Dermis microvascular lymphatic vessel endothelial cell (primary cell): ENCODE results near the gene KPTN. TPM values are rescaled to one million over a fixed set of nuclear protein-coding genes. Genes with fewer than 3 reads are reported as not detected.

ENCODE experiments used
- DNase-seq, 2 donors: peaks; one replicate each; pipeline versions ENCODE4 v3.0.0 to v3.0.0-alpha.2; 2010; ENCODE audit warnings: low read depth in 2 of 2
- total RNA-seq: library from RNA; depleted of rRNA; stranded (reverse); fragments of >200 nt; gene quantifications from 2 replicates; pipeline ENCODE4 v1.2.1, GENCODE V29; 2014

Gene KPTN
- total RNA-seq, 1 donor from 2014 or later: 4.0 TPM

DNA sequence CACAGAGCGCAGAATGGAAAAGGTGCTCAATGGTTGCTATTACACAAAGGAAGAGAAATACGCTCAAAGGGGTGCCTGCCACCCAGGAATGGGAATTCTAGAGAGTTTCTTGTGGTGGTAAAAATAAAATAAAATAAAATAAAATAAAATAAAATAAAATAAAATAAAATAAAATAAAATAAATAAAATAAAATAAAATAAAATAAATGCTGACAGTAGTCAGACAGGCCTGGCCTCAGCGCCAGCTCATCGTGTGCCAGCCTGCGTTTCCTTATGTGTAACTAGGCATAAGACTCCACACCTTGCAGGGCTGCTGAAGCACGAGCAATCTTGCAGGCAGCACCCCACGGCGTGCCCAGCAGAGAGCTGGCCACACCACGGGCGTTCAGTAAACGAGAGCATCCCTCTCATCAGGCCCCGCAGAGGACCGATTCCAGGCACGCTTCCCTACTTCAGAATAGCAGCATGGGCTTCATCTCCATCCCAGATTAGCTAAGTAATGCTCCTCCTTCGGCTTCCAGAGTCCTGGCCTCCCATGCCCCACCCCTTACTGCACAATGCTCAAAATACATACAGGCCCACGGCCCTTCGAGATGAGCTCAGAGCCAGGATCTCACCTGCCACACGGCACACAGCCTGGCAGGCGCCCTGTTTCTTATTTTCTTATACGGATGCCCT is 25.3 kb upstream of the KPTN start:
- DNase-seq: no peak

GRCh38 chr19:47508721-47509120 is 24.7 kb upstream of the KPTN start:
- no peak for DNase-seq

DNA sequence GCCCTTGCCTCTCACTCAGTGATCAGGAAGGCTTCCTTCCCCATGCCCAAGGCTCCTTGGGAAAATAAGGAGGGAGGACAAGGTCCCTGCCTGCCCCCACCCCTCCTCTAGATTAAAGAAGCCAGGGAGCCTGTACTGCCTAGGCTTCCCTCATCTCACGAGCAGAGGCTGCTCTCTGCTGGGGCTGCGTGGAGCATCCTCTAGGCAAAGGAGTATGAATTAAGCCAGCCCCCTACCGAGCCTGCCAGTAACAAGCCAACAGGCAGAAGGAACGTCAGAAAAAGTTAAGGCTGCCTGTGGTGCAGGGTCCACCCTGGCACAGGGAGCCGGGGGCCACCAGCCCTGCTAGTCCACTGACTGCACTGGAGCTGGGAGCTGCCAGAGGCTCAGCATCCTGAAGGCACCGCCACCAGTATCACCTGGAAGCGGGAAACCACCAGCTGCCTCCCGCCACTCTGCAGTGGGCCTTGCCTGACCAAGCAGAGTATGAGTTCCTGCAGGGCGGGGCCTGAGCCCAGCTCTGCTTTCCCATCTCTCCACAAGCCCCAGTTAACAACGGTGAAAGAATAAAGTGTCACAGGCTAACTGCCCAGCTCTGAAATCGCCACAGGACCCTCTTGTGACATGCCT is 24.0 kb upstream of the KPTN start:
- no peak for DNase-seq

GRCh38 chr19:47507012-47507411 is 23.0 kb upstream of the KPTN start:
- no peak for DNase-seq

DNA sequence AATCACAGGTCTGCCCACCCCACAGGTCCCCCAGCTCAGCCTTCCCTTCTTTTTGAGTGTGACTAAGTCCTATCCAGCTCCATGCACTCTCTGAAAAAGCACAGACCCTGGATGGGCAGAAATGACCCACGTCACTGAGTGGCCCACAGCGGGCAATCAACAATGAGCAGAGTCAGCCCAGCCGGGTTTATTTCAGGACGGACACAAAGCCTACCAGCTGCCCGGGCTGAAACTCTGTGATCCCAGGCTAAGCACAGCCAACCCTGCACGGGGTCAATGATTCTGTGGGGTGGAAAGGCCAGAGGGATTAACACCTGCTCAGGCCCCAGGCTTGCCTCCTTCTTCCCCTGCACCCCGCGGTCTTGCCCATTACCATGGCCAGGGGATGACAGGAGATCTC is 22.4 kb upstream of the KPTN start:
- DNase-seq: no peak

GRCh38 chr19:47505506-47505905 is 21.5 kb upstream of the KPTN start:
- DNase-seq: no peak

DNA sequence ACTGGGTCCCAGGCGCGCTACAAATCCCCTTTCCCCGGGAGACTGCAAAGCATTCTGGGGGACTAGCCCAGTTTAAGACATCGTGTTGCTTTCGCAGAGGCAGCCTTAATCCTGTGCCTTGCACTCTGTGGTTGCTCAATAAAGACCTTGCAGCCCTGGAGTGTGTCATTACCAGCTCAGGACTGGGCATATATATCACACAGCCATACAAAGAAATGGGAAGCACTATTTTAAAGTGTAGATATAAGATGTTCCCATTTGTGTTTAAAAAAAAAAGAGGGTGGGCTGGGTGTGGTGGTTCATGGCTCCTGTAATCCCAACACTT is 19.8 kb upstream of the KPTN start:
- DNase-seq: no peak

DNA sequence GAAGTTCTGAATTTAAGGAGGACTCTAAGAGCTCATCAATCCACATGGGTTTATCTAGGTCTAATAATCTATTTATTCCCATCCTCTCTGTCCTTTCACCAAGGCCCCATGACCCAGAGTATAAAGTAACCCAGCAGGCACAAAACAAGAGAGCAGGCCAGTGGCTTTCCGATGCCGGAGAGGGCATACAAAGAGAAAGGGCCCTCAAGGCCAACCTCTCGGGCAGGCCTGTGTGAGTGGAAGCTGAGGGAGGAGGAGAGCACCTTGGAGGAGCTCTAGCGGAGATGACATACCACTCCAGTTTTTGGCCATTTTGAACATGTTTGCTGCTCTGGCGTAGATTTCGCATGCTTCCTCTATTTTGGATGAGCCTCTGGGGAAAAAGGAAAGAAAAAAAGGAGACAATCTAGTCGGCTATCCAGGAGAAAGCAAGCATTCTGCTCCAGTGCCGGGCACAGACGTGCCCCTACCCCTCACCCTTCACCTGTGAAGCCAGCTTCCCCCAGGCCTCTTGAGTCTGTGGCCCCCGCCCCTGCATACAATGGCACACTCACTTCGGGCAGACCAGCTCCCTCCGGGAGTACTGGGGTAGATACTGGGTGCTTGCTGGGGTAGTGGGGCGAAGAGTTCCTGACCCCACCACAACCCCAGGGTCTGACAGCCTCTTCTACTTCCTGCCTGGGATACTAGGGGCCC is 19.3 kb upstream of the KPTN start:
- DNase-seq: no peak

DNA sequence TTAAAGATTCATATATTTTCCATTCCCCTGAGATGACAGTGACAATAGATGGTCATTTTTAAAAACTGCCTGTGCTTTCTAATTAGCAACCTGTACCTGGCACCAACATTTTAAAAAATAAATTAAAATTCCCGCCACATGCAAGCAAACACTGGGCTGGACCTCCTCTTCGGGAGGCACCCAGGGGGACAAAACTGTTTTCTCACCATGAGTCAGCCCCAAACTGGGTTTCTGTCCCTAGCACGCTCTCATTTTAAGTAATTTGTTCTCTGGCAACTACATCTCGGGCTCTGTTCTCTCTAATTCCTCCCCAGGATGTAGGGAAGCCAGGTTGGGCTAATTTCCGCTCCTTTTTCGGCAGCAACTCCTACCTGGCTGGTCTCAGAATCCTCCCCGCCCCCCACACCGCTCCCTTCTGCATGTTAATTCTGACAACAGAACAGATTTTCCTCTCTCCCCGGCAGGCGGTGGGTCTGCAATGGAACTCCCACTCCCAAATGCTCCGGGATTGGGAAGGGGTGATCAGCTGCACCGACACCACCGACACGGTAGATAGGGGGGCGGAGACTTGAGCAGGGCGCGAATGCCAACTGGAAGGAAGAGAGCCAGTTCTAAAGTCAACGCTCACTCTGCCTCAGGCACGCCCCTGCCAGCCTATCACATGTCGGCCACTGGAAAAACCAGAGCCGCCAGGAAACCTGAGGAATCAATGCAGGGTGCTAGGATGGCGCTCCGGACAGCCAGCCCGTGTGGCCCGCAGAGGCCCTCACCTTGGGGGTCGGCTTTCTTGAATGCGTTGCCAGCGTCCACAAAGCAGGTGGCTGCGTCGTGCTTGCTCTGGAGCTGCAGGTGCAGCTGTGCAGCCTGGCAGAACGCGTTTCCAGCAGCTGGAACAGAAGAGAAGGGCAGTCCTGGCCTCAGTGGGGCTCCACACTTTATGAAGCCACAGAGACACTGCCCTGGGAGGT is 16.1 kb upstream of the KPTN start:
- no peak for DNase-seq

DNA sequence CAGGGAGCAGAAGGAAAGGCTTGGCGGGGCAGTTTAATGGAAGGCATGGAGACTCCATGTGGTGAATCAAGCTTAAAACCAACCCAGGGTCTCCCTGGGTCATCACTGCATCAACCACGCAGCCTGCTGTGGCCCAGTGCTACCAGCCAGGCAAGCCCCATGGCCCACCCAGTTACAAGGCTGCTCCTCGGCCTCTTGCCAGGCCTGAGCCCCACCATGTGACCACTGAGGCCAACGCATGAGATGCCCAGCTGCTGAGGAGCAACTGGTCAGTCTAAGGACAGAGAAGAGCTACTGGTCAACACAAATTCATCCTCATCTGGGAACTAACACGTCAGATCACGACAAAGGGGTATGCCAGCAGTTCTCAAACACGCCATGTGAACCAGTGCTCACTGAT is 15.4 kb upstream of the KPTN start:
- no peak for DNase-seq

- DNase-seq: no peak
Observed at GRCh38 chr19:47498561-47498960, 14.5 kb upstream of the KPTN start.

- DNase-seq: no peak
Observed at GRCh38 chr19:47497821-47498520, 14.0 kb upstream of the KPTN start.

GRCh38 chr19:47497050-47497766 is 13.2 kb upstream of the KPTN start:
- DNase-seq: no peak

DNA sequence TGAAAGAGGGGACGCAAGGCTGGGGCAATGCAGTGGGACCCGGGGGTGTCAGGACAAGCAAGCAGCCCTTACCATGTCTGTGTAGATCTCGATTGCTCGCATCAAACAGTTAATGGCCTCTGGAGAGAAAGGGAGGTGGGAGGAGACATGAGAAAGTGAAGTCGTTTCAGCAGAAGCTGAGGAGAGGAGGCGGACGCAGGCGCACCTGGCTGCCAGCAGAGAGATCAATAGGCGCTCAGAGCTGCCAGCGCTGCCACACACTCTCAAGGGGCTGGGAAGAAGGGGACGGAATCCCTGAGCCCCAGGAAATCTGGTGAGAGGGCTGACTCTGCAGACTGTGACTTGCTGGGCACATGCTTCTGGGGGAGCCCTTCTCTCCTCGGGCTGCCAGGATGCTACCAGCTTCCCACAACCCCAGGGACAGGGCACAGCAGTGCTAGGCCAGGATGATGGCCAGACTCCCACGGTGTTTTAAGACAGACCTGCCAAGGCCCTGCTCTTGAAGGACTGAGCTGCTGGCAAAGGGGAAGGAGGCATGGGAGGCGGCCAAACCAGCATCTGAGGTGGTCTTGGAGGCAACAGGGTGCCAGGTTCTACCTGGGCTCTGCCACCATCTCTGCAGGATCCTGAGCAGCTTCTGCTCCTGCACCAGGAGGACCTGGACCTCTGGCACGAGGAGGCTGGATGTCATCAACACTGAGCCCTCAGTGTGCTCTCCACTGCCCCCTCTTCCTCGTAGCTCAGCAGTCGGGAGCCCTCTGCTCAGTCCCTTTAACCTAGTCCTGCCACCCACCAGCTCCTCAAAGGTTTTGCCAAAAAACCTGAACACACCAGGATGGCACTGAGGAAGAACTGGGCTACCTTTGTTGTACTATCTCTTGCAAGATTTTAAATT is 11.7 kb upstream of the KPTN start:
- no peak for DNase-seq

DNA sequence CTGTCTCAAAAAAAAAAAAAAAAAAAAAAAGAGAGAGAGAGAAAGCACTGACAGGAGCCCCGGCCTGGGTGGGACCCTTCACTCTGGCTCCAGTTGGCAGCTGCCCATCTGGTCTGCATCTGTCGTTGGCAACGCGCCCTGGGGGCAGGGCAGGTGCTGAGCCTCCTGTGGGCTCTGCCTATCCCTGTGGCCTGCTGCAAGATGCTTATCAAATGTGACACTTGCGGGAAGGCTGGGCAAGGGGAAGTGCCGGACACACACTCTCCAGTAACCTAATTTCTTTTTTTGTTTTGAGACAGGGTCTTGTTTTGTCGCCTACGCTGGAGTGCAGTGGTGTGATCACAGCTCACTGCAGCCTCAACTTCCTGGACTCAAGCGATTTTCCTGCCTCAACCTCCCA is 10.7 kb upstream of the KPTN start:
- no peak for DNase-seq

DNA sequence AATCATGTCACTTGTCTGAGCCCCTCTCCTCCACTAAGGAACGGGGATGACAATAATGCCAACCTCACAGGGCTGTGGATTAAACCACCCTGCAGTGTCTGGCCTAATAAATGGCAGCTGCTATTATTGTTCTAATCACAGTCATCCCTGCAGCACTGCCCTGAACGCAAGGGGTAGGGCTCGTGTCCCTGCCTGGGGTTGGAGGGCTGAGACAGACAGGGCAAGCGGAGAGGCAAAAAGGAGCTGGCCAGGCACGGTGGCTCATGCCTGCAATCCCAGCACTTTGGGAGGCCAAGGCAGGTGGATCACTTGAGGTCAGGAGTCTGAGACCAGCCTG is 10.2 kb upstream of the KPTN start:
- no peak for DNase-seq

- DNase-seq: no peak
Observed at GRCh38 chr19:47493378-47494210, 9.6 kb upstream of the KPTN start.

GRCh38 chr19:47492571-47493377 is 8.8 kb upstream of the KPTN start:
- DNase-seq: no peak
